ENCODE results near the gene APOL5. TPM values are rescaled to one million over a fixed set of nuclear protein-coding genes. Genes with fewer than 3 reads are reported as not detected.

The APOL5 gene
- total and polyA plus RNA-seq, 10 of the 15 experiments (the other 5 are each of a cell fraction or from before 2014, with no cell fraction given) = not detected

DNA sequence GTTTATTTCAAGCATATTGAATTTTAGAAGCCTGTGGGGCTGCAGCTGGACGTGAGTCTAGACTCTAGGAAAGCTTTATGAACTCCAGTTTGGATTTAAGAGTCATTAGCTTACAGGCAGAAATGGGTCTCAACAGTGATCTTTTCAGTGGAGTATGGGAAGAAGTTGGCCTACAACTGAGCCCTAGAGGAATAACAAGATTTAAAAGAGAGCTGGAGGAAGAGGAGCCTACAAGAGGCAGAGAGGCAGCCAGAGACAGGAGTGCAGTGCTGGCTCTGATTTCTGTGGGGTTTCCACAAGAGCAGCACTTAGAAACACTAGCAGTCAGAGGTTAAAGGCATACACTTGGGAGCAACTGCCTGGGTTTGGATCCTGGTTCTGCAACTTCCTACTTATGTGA lies 17.9 kb downstream of the APOL5 start:
- Histone ChIP-seq H3K36me3 (ENCODE audit: control insufficient read depth in 2 of 2, insufficient read depth in 2 of 2, low read length in 1 of 2) (no peaks in the 10 kb centered on the region), H3K9me3 (replicated peaks; ENCODE audit: control insufficient read depth, insufficient read depth, low read length) (no peaks in the 10 kb centered on the region), H4K20me1 (ENCODE audit: control insufficient read depth, insufficient read depth) (no peaks in the 10 kb centered on the region), H2AFZ (ENCODE audit: control insufficient read depth, low read depth, low read length) (no peak overlapping the region), H3K79me2 (ENCODE audit: control insufficient read depth, insufficient read depth, low read length) (no peaks in the 10 kb centered on the region), H3K4me2 (ENCODE audit: control insufficient read depth, insufficient read depth) (no peak overlapping the region), H3K4me3 (no peak overlapping the region), H3K4me1 (ENCODE audit: control insufficient read depth, insufficient read depth, low read length) (no peaks in the 10 kb centered on the region), H3K9ac (ENCODE audit: control insufficient read depth, insufficient read depth, low read length) (no peak overlapping the region), H3K27ac (ENCODE audit: control insufficient read depth, insufficient read depth) (no peak overlapping the region), H3K27me3 (replicated peaks in 1 of 2; ENCODE audit: control insufficient read depth in 2 of 2, insufficient read depth in 2 of 2, low read length in 1 of 2) (peaks cover 0 to 6% of the 10 kb centered on the region in 2 experiments)
- POLR2A ChIA-PET = no interaction called here
- RAD21 ChIA-PET (ENCODE audit: unreplicated experiment) = no interaction called here
- SMC1A ChIA-PET (ENCODE audit: uncharacterized antibody, unreplicated experiment) = interaction anchor here (0.9 kb wide), 1 partner anchor 15 kb away, joined by 3 read pairs; no protein-coding TSS in a partner anchor
- CTCF ChIA-PET = no interaction called here
- FAIRE-seq (no peak), DNase-seq (ENCODE audit: low read depth, low spot score) (no peak), ATAC-seq (no peak)
- BruUV-seq (replicated peaks) = no TSS peak
- intact Hi-C loops (cut with micrococcal nuclease; ENCODE audit: unreplicated experiment) (no loop called here), in situ Hi-C loops (cut with MboI) (no loop called here)
- TF ChIP-seq, protein P1, sequence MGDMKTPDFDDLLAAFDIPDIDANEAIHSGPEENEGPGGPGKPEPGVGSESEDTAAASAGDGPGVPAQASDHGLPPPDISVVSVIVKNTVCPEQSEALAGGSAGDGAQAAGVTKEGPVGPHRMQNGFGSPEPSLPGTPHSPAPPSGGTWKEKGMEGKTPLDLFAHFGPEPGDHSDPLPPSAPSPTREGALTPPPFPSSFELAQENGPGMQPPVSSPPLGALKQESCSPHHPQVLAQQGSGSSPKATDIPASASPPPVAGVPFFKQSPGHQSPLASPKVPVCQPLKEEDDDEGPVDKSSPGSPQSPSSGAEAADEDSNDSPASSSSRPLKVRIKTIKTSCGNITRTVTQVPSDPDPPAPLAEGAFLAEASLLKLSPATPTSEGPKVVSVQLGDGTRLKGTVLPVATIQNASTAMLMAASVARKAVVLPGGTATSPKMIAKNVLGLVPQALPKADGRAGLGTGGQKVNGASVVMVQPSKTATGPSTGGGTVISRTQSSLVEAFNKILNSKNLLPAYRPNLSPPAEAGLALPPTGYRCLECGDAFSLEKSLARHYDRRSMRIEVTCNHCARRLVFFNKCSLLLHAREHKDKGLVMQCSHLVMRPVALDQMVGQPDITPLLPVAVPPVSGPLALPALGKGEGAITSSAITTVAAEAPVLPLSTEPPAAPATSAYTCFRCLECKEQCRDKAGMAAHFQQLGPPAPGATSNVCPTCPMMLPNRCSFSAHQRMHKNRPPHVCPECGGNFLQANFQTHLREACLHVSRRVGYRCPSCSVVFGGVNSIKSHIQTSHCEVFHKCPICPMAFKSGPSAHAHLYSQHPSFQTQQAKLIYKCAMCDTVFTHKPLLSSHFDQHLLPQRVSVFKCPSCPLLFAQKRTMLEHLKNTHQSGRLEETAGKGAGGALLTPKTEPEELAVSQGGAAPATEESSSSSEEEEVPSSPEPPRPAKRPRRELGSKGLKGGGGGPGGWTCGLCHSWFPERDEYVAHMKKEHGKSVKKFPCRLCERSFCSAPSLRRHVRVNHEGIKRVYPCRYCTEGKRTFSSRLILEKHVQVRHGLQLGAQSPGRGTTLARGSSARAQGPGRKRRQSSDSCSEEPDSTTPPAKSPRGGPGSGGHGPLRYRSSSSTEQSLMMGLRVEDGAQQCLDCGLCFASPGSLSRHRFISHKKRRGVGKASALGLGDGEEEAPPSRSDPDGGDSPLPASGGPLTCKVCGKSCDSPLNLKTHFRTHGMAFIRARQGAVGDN (IDR thresholded peaks at IDR 0.05) = no peak
- no peak for TF ChIP-seq SUZ12 (IDR thresholded peaks at IDR 0.05; ENCODE audit: unreplicated experiment)
- TF ChIP-seq KDM1A (IDR thresholded peaks at IDR 0.05; ENCODE audit: borderline replicate concordance) = no peak
- TF ChIP-seq NR2C2 (IDR thresholded peaks at IDR 0.05; ENCODE audit: borderline replicate concordance, control insufficient read depth, insufficient read length, low read depth) = no peak
- TF ChIP-seq, protein P2, sequence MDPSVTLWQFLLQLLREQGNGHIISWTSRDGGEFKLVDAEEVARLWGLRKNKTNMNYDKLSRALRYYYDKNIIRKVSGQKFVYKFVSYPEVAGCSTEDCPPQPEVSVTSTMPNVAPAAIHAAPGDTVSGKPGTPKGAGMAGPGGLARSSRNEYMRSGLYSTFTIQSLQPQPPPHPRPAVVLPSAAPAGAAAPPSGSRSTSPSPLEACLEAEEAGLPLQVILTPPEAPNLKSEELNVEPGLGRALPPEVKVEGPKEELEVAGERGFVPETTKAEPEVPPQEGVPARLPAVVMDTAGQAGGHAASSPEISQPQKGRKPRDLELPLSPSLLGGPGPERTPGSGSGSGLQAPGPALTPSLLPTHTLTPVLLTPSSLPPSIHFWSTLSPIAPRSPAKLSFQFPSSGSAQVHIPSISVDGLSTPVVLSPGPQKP (IDR thresholded peaks at IDR 0.05; ENCODE audit: low read depth, low read length) = no peak
- TF ChIP-seq SP1 (IDR thresholded peaks at IDR 0.05; ENCODE audit: low read depth, low read length) = no peak
- no peak for TF ChIP-seq FOS (IDR thresholded peaks at IDR 0.05; ENCODE audit: borderline replicate concordance, extremely low read depth, insufficient read length)
- TF ChIP-seq MXI1 (IDR thresholded peaks at IDR 0.05; ENCODE audit: low read depth, low read length) = no peak
- WGBS (ENCODE audit: insufficient coverage, insufficient replicate concordance, low lambda C conversion rate, missing lambda C conversion rate) = 0% methylated on average over 1 of the region's 1 CpG

Measured in GM12878 (cell line).